Stimulated activated CD4-positive, alpha-beta T cell treated with anti-CD3 and anti-CD28 coated beads, TNF-alpha, amount 100 ng/mL, for 48 hours (primary cell): Measurements from ENCODE around the gene CARD8.
"Not testable (repeated sequence)": the region's sequence is repeated elsewhere in the genome, so short reads cannot be mapped to it uniquely, and the experiment has no call there.

Experiments
- DNase-seq, 3 donors: peaks; one replicate each; pipeline ENCODE4 v3.0.0-alpha.2; 2020; ENCODE audit warnings: low read depth in 3 of 3

CARD8 gene, protein sequence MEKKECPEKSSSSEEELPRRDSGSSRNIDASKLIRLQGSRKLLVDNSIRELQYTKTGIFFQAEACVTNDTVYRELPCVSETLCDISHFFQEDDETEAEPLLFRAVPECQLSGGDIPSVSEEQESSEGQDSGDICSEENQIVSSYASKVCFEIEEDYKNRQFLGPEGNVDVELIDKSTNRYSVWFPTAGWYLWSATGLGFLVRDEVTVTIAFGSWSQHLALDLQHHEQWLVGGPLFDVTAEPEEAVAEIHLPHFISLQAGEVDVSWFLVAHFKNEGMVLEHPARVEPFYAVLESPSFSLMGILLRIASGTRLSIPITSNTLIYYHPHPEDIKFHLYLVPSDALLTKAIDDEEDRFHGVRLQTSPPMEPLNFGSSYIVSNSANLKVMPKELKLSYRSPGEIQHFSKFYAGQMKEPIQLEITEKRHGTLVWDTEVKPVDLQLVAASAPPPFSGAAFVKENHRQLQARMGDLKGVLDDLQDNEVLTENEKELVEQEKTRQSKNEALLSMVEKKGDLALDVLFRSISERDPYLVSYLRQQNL

GRCh38 chr19:48255376-48256303 is at the start of gene CARD8:
Gene CARD8, minus strand, starts transcription at chr19:48255912. Its CDS starts 14,892 bp downstream, at chr19:48241020.
- DNase-seq: peak; percentile 57 to 74 (median 62)

DNA sequence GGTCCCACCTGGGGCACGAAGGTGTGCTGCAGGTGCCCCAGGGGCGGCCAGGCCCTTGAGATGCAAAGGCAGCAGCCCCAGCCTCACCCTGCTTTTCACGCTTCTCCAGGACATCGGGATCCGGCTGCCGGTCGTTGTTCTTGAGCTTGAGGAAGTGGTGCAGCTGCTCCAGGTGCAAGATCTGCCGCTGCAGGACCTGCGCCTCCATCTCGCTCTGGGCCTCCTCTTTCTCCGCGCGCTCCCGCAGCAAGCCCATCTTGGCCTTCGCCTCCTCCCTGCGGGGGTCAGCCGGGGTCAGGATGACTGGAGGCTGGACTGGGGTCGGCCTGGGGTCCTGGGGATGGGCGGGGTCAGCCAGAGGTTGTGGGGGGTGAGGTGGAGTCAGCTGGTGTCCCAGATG is 48.2 kb upstream of the CARD8 start:
- DNase-seq: no peak

GRCh38 chr19:48303367-48303766 is 47.7 kb upstream of the CARD8 start:
- no peak for DNase-seq

DNA sequence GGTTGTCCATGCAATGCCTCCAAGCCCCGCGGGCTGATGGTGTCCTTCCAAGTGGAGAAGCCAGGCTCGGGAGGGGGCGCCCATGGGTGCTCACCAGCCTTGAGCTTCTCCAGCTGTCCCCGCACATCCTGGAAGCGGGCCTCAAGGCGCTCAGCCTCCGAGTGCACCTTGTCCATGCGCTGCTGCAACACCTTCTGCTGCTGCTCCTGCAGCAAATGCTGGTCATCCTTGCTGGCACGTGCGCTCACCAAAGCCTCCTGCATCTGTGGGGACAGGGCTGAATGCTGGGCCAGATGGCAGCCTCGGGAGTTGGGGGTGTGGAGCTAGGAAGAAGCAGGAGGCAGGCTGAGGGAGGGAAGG is 46.9 kb upstream of the CARD8 start:
- no peak for DNase-seq

DNA sequence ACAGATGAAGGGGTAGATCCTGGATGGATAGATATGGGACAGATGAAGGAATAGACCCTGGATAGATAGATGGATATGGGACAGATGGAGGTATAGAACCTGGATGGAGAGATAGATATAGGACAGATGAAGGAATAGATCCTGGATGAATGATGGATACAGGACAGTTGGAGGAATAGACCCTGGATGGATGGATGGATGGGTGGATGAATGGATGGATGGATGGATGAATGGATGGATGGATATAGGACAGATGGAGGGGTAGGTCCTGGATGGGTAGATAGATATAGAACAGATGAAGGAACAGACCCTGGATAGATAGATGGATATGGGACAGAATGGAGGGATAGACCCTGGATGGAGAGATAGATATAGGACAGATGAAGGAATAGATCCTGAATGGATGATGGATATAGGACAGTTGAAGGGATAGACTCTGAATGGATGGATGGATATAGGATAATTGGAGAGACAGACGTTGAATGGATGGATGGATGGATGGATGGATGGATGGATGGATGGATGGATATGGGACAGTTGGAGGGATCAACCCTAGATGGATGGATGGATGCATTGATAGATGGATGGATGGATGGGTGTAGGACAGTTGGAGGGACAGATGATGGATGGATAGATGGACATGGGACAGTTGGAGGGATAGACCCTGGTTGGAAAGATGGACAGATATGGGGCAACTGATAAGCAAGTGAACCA is 46.3 kb upstream of the CARD8 start:
- DNase-seq: no peak

DNA sequence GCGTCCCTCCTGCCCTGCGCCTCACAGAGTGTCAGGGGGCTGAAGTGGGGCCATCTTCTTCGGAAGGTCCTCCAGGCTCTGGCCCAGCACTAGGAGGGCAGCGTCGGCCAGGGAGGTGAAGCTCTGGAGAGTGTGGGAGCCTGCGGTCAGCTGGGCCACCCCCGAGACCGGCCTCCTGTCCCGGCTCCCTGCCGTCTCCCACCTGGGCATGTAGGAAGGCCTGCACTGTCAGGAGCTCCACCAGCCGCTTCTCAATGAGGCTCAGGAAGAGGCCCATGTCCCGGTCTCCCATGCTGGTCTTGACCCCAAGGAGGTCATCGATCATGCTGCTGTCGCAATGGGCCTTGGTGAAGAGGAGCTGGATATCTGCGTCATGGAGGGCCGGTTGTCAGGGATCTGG is 42.3 kb upstream of the CARD8 start:
- DNase-seq: no peak

DNA sequence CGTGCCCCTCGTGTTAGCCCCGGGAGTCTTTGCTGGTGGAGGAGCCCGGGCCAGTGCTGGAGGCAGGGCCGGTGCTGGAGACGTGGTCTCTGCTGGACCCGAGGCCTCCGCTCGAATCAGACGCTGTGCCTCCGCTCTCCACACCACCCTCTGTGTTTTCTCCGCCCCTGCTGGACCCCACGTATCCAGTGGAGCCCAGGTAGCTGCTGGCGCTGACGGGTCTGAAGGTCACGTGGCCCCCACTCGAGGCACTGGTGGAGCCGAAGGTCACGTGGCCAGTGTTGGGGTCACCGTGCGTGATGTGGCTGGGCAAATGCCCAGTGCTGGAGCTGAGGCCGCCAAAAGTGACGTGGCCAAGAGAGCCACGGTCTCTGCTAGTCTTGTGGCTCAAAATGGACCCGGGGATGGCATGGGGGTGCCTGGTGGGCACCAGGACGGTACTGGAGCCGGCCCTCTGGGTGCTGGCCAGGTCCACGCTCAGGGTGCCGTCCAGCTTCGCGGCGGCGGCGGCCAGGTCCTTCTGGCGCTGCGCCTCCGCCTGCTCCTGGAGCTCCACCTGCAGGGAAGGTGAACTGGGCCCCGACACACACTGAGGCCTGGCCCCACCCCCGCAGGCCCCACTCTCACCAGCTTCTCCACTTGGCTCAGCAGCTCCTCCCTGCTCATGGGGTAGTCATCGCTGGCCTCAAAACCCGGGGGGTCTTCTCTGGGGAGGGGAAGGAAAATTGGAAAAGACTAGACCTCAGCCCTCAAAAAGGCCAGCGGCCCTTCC is 41.4 kb upstream of the CARD8 start:
- DNase-seq: no peak

GRCh38 chr19:48295458-48295857 is 39.7 kb upstream of the CARD8 start:
- DNase-seq: no peak

DNA sequence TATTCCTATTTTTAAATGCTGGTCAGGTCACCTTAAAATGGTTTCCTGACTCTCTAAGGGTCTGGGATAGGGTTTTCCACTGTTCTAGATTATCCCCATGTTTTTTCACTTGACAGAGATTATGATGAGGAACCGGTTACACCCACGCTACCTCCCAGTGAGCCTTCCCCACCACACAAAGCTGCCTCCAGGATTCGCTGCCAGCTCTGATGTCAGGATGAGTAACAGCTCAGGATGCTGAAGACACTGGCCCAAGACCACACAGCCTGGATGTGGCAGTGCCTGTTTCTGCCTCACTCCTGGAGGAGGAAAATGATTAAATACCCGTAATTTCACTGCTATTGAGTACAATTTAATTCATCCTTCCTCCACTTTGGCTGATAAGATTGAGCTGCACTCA is 37.1 kb upstream of the CARD8 start:
- no peak for DNase-seq

DNA sequence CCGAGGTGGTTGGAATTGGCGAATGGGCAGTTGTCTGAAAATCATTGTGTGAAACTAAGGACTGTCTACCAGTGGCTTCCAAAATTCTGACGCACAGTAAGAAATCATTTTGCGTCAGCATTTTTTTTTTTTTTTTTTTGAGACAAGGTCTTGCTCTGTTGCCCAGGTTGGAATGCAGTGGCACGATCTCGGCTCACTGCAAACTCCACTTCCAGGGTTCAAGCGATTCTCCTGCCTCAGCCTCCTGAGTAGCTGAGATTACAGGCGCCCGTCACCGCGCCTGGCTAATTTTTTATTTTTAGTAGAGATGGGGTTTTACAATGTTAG is 35.7 kb upstream of the CARD8 start:
- not testable (repeated sequence) for DNase-seq

DNA sequence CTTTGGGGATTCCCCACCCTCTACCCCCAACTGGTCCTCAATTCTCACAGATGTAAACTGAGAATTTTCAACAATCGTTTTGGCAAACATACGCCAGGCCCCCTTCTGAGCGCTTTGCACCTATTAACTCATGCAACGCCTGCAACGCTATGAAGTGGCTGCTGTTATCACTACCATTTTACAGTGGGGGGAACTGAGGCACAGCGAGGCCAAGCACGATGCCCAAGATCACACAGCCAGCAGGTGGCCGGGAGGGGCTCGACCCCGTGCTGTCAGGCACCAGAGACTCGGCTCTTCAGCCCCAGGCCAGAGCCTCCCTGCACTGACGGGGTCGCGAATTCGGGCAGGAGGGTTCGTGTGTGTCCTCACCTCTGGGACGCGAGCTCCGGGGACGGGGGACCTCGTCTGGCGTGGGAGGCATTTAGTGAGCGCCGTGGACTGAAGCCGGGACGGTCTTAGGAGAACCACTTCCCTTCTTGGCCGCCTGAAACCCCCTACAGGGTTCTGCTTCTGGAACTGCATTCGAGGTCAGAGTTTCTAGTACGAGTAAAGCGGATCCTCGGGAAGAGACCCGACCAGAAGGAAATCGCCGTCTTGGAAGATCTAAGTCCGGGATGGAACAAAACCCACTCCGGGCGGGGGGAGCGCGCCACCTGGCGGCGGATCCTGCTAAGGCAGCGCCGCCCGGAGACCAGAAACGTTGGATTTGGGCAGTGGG is 35.2 kb upstream of the CARD8 start:
- DNase-seq: peak in 2 of 3 donors; percentile 47 to 58

GRCh38 chr19:48290401-48290770 is 34.7 kb upstream of the CARD8 start:
- no peak for DNase-seq

DNA sequence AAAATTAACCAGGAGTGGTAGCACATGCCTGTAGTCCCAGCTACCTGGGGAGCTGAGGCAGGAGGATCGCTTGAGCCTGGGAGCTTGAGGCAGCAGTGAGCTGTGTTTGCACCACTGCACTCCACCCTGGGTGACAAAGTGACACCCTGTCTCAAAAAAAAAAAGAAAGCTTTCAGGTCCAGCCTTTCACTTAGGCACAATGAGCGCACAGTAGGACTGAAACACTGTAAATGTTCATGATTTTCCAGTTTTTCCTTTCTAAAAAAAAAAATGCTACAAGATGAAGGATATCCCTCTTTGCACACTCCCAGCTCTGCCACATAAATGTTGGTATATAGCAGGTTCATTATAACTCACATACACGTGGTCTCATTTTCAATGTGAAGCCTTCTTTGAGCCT is 32.0 kb upstream of the CARD8 start:
- DNase-seq: no peak

GRCh38 chr19:48284896-48285295 is 29.2 kb upstream of the CARD8 start:
- no peak for DNase-seq

DNA sequence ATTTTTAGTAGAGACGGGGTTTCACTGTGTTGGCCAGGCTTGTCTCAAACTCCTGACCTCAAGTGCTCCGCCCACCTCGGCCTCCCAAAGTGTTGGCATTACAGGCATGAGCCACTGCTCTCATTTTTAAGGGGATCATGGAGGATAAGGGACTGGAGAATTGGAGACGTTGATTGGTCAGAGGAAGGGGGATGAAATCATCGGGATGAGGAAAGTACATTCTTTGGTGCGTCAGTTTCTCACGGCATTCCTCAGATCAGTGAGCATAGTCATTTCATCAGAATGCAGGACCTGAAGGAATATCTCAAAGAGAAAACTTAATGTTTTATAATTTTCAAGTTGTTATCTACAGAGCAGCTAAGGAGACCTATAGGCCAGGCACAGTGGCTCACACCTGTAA is 28.2 kb upstream of the CARD8 start:
- DNase-seq: no peak

GRCh38 chr19:48279747-48280146 is 24.0 kb upstream of the CARD8 start:
- DNase-seq: no peak

GRCh38 chr19:48274938-48275337 is 19.2 kb upstream of the CARD8 start:
- no peak for DNase-seq

- no peak for DNase-seq
These were observed 18.5 kb upstream of the CARD8 start for GRCh38 chr19:48274173-48274572.

DNA sequence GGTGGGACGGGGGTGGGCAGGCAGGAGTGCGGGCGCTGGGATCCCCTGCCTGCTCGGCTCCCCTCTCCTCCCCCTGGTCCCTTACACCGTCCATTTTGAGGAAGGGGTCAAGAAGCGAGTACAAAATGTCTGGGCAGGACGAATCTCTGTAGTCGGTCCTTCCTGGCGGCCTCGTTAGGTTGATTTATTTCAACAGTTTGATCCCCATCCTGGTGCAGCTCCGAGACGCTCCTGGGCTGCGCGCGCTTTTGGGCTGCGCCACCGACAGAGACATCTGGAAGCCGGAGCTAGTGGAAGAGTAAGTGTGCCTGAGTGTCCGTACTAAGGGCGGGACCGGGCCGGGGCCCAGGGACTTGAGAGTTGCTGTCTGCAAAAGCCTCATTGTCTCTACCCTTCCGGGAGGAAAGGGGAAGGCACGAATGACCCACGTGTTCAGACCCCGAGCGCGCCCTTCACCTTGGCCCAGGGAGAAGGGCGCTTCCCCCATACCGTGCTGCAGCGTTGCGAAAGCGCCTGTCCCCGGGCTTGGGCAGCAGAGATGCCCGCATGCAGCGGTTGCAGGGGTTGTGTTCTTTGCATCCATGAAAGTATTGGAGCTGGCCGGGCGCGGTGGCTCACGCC is 15.9 kb upstream of the CARD8 start:
- no peak for DNase-seq

DNA sequence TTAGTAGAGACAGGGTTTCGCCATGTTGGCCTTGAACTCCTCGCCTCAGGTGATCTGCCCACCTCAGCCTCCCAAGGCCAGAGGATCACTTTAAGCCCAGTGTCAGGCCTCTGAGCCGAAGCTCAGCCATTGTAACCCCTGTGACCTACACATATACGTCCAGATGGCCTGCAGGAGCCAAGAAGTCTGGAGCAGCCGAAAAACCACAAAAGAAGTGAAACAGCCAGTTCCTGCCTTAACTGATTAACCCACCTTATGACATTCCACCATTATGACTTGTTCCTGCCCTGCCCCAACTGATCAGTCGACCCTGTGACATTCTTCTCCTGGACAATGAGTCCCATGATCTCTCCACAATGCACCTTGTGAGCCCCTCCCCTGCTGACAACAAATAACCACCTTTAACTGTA is 13.9 kb upstream of the CARD8 start:
- not testable (repeated sequence) for DNase-seq
